ENCODE results near the gene TTLL4.

The TTLL4 gene

DNA sequence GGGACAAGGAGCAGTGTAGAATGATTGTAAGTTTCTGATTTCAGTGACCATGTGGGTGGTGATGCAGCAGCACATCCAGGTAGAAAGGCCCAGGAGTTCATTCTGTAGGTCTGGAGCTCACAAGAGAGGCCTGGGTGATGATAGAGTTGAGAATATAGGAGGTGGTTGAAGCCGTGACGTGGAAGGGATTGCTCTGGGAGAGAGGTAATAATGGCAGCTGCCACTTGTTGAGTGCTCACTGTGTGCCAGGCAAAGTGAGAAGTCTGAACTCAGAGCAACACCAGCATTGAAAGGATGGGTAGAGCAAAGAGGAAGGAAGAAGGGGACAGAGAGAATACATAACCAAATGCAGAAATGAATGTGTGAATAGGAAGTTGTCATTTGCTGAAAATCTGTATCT, 3.3 kb downstream of the TTLL4 start:
- FAIRE-seq: no peak

DNA sequence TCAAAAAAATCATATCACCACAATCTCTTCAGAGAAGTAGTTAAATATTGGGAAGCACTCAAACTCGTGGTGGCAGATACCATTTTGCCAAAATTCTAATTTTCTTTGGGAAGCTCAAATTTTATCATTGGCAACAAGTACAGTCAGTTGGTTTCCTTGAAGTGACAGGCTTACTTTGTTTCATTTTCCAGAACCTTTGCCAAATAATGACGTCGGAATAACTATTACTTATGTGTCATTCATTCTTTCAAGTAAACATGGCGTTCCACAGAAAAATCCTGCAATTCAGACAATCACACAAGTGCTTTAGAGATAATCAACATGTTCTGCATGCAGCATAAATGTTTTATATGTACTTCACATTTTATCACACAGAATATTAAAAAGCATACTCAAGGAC, 5.4 kb downstream of the TTLL4 start:
- FAIRE-seq: no peak

DNA sequence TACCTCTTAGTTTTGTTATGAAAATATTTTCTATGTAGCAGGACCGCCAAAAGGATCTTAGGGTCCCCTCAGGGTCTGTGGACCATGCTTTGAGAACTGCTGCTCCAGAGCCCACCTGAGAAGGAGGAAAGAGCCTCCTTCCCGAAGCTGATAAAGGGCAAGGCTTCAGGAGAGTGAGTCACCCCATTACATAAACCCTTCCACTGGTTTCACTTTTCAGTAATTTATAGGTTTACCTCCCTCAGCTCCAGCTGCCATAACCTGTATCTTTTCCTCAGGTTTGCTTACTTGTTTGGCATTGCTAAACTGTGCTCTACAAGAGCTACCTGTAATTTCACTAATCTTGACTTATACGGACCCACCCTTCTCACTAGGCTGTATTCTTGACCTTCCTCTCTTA, 6.6 kb downstream of the TTLL4 start:
- FAIRE-seq: no peak

DNA sequence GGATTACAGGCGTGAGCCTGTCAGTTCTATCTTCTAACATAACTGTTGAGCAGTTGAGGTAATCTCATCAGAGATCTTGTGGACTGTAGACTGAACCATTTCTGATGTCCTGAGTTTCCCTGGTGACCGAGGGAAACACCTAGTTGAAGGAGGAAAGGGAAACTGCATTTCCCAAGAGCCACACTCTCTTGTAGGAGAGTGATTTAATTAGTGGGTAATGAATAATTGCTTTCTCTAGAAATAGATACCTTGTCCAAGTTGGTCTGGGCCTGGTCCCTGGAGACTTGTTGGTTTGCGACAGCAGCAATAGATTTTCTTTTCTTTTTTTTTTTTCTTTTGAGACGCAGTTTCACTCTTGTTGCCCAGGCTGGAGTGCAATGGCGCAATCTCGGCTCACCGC, 7.4 kb downstream of the TTLL4 start:
- FAIRE-seq: no peak

DNA sequence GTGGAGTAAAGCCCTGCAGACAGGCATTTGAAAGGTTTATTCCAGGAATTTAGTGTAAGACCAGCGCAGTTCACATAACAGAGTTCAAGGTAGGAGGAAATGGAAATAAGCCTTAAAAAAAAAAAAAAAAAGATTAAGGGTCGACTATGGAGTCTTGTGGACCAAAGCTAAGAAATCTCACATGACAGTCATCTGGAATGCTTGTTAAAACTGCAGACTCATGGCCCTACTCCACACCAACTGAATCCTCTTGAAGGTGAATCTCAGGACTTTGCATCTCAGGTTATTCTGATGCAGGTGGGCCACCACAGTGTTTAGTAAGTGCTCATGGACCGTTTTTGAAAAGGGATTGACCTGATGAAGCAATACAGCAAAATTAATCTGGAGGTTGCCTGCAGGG, 8.8 kb downstream of the TTLL4 start:
- no peak for FAIRE-seq

DNA sequence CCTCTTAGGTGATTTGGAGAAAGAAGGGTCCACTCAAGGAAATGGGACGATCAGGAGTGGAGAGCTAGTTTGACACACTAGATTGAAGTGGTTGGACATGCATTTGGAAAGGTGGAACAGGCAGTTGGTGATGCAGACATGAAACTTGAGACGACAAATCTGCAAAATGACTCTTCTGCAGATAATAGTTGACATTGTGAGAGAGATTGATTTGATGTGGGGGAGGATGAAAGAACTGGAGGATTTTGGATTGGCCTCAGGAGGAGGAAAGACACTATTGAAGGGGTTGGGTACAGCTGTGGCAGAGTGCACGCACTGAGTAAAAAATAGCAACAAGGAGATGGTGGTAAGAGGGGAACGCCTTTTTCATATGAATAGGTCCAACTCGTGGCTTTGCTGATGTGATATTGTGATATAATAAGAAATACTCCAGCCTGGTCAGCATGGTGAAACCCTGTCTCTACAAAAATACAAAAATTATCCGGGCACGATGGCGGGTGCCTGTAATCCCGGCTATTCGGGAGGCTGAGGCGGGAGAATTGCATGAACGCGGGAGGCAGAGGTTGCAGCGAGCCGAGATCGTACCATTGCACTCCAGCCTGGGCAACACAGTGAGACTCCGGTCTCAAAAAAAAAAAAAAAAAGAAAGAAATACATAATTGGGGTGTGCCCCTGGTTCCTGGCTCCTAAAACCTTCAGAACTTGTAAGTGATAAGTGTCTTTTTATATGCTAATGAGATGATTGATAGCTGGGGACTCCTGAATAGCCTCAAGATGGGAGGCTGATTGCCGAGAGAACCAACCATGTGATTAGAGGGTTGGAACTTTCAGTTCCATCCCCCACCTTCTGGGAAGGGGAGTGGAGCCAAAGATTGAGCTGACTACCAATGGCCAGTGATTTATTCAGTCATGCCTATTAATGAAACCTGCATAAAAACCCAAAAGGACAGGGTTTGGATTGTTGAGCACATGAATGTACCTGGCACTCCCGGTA, 9.7 kb downstream of the TTLL4 start:
- FAIRE-seq: no peak

DNA sequence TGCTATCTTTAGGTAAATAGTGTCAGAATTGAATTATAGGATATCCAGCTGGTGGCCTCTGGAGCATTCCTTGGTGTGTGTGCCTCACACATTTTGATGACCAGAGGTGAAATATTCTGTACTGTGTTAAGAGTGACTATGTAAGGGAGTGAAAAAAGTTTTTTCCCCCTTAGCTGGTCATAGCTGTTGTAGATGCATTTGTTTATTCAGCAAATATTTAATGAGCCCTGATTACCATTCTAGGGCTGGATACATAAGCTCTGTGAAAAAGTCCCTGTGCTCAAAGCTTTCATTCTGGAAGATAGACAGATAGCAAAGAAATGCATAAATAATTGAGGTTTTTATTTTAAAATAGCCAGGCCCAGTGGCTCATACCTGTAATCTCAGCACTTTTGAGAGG, 10.9 kb downstream of the TTLL4 start:
- FAIRE-seq: no peak

DNA sequence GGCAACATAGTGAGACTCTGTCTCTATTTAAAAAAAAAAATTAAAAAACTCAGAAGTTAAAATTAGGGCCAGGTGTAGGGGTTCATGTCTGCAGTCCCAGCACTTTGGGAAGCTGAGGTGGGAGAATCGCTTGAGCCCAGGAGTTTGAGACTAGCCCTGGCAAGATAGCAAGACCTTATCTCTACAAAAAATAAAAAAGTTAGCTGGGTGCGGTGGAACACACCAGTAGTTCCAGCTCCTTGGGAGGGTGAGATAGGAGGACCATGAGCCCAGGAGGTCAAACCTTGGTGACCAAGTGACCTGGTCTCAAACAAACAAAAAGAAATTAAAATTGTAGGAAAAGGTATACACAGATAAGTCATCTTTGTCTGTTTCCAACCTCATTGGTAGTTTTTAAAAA, 11.3 kb downstream of the TTLL4 start:
- no peak for FAIRE-seq

DNA sequence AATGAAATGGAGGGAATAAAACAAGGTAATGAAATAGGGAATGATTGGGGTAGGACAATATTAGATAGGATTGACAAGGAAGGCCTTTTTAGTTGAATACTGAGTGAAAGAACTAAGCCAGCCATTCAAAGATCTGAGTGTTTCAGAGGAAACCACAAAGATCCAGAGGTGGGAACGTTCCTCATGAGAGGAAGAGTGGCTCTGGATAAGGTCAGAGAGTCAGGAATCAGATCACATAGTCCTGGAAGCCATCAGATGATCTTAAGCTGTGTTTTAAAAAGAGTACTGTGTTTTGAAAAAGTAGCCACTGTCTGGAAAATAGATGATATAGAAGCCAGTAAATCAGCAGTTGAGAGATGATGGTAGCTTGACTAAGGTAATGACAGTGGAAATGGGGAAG, 11.8 kb downstream of the TTLL4 start:
- no peak for FAIRE-seq

DNA sequence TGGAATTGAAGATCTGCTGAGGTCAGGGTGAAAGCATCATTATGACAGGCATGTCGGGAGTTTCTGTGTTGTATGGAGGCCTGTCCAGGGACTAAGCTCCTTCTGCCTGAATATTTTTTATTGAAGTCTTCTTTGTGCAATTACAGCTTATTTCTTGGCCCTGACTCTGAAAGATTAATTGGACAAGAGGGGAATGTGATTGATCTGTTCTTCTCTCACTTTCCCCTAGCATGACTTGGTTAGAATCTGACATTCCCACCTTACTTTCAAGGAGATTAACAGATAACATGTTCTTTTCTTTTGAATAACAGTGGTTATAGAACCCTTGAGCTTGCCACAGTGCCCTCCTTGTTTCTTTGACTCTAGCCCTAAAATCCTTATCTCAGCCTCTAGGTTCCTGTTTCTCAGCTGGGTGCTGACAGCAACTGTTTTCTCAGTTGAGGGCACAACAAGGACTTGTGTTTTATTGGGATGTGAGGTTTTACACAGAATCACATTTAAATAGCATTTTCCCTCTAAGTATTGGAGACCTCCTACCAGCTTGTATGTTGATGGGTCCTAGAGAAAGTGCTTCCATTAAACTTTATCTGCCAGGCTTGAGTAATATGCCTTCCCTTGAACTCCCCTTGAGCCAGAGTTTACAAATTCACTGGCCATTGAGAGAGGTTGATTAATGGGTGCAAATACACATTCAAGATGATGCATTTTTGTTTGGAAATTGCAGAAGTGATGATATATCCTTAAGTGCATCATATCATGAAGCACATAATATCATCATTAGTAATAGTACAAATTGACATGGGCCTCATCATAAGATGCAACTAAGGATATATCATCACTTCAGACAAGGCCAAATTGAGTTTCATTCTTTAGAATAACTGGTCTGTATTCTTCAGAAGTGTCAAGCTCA, 12.5 kb downstream of the TTLL4 start:
- no peak for FAIRE-seq

DNA sequence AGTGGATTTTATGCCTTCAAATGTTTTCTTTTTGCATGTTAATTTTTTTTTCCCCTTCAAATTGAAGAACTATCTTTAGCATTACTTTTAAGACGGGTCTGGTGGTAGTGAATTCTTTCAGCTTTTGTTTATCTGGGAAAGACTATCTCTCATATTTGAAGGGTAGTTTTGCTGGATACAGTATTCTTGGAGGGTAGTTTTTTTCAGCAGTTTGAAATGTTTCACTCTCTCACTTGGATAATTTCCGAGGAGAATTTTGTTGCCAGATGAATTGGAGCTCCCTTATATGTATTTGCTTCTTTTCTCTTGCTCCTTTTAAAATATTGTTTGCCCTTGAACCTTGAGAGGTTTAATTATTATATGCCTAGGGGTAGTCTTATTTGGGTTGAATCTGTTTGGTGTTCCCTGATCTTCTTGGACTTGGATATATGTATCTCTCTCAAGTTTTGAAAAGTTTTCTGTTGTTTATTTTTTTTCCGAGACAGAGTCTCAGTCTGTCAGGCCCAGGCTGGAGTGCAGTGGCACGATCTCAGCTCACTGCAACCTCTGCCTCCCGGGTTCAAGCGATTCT, 15.5 kb downstream of the TTLL4 start:
- no peak for FAIRE-seq

DNA sequence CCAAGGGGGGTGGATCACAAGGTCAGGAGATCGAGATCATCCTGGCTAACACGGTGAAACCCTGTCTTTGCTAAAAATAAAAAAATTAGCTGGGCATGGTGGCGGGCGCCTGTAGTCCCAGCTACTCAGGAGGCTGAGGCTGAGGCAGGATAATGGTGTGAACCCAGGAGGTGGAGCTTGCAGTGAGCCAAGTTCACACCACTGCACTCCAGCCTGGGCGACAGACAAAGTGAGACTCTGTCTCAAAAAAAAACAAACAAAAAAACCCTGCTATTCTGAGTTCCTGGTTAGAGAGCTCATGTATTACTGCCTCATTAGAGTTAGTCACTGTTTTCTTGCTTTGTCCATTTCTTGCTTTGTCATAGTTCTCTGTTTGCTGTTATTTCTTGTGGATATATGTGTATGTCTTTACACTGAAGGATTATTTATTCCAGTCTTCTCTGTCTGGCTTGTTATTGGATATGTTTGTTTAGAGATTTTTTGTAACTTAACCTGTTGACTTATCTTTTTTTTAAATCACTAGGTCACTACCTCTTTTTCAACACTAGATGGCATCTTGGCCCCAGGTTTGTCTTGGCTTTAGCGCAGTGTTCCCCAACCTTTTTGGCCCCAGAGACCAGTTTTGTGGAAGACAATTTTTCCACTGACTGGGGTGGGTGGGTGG, 17.0 kb downstream of the TTLL4 start:
- FAIRE-seq: no peak

DNA sequence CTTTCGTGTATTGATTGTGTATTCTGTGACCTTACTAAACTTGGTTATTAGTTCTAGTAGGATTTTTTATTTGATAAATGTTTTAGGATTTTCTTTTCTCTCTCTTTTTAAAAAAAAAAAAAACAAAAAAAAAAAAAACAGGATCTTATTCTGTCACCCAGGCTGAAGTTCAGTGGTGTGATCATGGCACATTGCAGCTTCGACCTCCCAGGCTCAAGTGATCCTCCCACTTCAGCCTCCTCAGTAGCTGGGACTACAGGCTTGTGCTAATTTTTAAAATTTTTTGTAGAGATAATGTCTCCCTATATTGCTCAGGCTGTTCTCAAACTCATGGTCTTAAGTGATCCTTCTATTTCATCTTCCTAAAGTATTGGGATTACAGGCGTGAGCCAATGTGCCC, 19.0 kb downstream of the TTLL4 start:
- no peak for FAIRE-seq

DNA sequence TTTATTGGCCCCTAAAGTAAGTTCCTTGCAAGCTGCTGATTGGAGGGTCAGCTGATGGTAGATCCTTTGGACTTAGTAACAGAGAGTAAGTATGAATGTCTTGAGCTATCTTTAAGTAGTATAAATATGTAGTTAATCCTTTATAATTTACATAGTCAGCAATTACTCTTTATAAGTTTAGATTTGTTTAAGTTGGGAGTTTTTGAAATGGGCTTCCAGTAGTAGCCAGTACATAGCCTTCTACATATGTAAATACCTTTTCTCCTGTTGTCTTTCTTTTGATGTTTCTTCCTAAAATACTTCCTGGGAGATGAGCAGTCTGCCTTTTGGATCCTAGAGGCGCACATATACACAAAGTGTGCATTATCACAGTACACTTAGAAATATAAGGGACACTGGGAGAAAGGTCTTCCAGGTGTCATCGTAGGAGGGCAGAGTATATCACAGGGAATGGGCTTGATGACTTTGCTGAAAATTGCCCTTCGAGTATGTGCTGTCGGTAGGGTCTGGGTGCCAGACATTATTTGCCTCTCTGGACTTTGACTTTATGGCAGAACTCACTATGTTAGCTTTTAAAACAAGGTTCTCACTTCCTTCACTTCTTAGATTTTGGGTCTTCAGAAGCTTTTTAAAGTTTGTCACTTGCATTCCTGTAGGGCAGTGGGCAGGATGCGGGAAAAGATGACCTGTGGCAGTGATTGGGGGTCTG, 21.6 kb downstream of the TTLL4 start:
- no peak for FAIRE-seq

DNA sequence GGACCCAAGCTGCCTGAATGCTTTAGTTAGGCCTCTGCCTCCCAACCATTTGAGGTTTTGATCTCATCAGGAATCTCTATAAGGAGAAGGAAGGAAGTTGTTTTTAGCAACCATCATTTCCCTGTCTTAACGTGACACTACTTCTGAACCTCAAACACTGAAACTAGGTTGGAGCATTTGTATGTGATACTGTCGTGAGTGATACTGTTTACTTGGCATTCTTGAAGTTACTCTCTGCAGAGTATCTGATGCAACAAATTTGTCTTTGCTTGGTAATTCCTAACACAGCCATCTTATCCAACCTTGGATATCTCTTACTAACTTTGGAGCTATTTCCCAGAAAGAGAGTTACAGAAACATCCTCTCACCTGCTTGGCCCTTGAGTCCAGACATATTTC, 22.1 kb downstream of the TTLL4 start:
- FAIRE-seq: no peak

DNA sequence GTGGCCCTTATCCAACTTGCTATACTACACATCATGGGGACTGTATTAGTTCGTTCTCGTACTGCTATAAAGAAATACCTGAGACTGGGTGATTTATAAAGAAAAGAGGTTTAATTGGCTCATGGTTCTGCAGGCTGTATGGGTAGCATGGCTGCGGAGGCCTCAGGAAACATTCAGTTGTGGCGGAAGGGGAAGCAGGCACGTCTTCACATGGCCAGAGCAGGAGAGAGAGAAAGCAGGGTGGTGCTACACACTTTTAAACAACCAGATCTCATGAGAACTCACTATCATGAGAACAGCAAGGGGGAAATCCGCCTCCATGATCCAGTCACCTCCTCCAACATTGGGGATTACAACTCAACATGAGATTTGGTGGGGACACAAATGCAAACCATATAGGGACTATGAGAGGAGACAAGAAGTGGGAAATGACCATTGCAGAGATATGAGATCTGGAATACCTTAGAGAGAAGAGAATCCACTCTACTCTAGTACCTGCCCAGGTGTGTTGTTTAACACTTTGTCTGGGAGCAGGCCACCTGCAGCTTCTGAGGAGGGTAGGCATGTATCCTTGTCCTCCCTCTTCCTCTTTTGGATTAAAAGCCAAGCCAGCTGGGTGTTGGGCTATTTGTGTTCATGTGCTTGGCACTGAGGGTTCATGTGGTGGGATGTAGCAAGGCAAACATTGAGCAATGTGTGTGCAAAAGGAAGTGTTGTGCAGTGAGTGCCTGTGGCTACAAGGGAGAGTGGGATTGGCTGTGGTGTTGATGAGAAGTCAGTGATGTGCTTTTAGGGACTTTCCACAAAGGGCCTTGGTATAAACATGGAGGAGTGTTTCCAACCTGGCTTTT, 22.8 kb downstream of the TTLL4 start:
- FAIRE-seq: no peak

DNA sequence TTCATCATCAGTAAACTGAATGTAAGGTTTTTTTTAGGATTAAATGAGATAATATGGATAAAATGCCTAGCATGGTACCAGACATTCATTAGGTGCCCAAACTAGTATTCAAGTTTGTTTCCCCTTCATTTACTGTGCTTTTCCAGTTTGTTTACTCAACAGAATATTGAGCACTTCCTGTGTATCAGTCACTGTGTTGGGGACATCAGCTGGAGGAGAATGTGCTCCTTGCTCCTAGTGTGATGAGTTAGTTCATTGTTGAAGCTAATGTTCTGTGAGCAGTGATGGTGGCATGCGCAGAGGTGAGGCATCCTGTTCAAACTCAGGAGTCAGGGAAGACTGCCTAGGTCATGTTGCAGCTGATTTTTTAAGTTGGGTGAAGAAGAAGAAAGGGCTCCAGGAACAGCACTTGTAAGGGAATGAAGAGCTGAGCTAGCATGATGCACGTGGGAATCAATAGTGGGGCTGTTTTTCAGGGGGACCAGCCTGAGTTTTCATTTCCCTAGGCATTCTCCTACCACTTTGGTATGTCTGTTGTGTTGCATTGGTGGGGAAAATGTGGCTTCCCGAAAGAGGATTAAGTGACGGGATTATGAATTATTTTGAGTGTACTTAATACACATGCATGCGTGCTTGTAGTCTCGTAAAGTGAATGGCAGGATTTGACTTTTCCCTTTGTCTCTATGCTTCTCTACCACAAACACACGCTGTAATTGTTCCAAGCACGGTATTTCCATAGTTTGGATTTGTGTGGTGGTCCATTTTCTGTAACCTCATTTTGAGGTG, 23.7 kb downstream of the TTLL4 start:
- no peak for FAIRE-seq

DNA sequence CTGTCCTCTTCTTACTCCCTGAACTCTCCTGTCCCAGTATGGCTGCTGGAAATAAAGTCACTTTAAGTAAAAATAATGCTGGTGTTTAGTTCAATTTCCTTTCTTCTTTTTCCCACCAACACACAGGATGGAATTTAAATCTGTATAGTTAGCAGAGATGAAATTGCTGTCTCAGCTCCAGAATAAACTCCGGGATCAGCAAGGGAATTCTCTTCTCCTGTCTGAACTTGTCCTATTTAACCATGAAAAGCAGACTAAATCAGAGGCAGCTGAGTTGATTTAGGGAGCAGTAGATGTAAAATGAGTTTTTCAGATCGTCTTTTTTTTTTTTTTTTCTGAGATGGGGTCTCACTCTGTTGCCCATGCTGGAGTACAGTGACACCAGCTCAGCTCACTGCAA, 25.9 kb downstream of the TTLL4 start:
- no peak for FAIRE-seq

DNA sequence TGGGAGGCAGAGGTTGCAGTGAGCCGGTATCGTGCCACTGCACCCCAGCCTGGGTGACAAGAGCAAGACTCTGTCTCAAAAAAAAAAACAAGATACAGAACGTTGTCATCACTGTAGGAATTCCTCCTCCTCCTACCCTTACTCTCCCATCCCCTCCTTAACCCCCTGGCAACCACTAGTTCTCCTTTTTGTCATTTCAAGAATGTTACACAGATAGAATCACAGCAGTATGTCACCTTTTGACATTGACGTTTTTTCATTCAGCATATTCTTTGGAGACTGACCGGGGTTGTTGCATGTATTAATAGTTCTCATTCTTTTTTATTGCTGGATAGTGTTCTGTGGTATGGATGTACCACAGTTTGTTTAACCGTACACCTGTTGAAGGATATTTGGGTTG, 32.4 kb downstream of the TTLL4 start:
- FAIRE-seq: no peak

DNA sequence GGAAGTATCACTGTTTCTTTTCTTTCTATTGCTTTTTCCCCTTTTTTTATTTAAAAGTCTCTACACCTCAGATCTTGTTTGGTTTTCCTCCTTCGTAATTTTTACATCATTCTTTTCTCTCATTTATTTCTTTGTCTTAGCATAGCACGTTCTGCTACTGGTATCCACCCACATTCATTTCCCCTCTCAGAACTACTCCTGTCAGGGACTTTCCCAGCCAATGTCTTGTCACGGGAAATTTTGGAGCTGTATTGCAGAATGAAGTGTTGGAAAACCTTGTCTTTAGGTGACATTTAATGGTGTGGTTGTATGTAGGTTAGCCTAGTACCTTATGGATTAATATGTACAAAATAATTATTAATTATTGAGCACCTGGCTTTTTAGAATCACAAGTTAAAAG, 34.0 kb downstream of the TTLL4 start:
- FAIRE-seq: no peak
